T1000 (cell line): Measurements from ENCODE around the gene DNMT3L.
"Not testable (repeated sequence)": the region's sequence is repeated elsewhere in the genome, so short reads cannot be mapped to it uniquely, and the experiment has no call there.

ENCODE experiments used
- DNase-seq: peaks from one replicate; lab custom pipeline; 2025; ENCODE audit warnings: mixed read lengths; lab: John Stamatoyannopoulos, UW

DNMT3L gene

GRCh38 chr21:44197156-44197516, 64.6 kb downstream of the DNMT3L start:
- not testable (repeated sequence) for DNase-seq
